Skeletal muscle cell (primary cell): Measurements from ENCODE around the gene METTL3.

ENCODE experiments used
- DNase-seq: peaks from one replicate; pipeline ENCODE4 v3.0.0-alpha.2; 2010; ENCODE audit warnings: low read depth
- H3K4me3 ChIP-seq: 2 replicates; pipeline ENCODE4 v1.5.1; 2011; ENCODE audit warnings: low read depth, mild to moderate bottlenecking, control low read depth, low read length, moderate library complexity

Gene METTL3

GRCh38 chr14:21496453-21496852 is 14.7 kb downstream of the METTL3 start:
- H3K4me3 ChIP-seq = no peak overlapping the region
- no peak for DNase-seq

GRCh38 chr14:21494902-21495762 is 16.0 kb downstream of the METTL3 start:
- DNase-seq = no peak
- H3K4me3 ChIP-seq = no peak overlapping the region

- H3K4me3 ChIP-seq = no peak overlapping the region
- DNase-seq = no peak
Observed at GRCh38 chr14:21486640-21487087, 24.5 kb downstream of the METTL3 start.

- peak within 1 kb of the TSS; percentile 79 for H3K4me3 ChIP-seq
- peak; percentile 96 for DNase-seq
Observed at GRCh38 chr14:21476925-21477681, 34.0 kb downstream of the METTL3 start, which contains the start of the genes RAB2B and TOX4. Gene RAB2B (minus strand): TSS chr14:21476959. CDS start chr14:21476872, 87 bp downstream. Gene TOX4 (plus strand): TSS chr14:21477195. CDS start chr14:21477279, 84 bp downstream.

- peak overlapping the region; percentile 79 for H3K4me3 ChIP-seq
- DNase-seq = no peak
Observed at GRCh38 chr14:21476523-21476924, 34.6 kb downstream of the METTL3 start.

- DNase-seq = no peak
- peak overlapping the region; percentile 79 for H3K4me3 ChIP-seq
Observed at GRCh38 chr14:21475767-21476522, 35.2 kb downstream of the METTL3 start.

- no peak overlapping the region for H3K4me3 ChIP-seq
- peak; percentile 67 for DNase-seq
Observed at GRCh38 chr14:21467616-21468015, 43.5 kb downstream of the METTL3 start.

GRCh38 chr14:21455912-21456667 is 55.0 kb downstream of the METTL3 start, which contains the start of gene CHD8:
Gene CHD8 (minus strand): TSS chr14:21456123. CDS start chr14:21431643, 24,480 bp downstream.
- peak; percentile 99 for DNase-seq
- H3K4me3 ChIP-seq = peak within 1 kb of the TSS; percentile 92

GRCh38 chr14:21455592-21455911 is 55.6 kb downstream of the METTL3 start:
- H3K4me3 ChIP-seq = peak overlapping the region; percentile 92
- no peak for DNase-seq

- peak overlapping the region; percentile 92 for H3K4me3 ChIP-seq
- no peak for DNase-seq
Observed at GRCh38 chr14:21454843-21455544, 56.1 kb downstream of the METTL3 start.

- no peak for DNase-seq
- H3K4me3 ChIP-seq = no peak overlapping the region
Observed at GRCh38 chr14:21449899-21450216, 61.3 kb downstream of the METTL3 start.
